ENCODE results near the gene COLEC11. TPM values are rescaled to one million over a fixed set of nuclear protein-coding genes. Genes with fewer than 3 reads are reported as not detected.

COLEC11 gene
- total RNA-seq = 0.26 and 0.38 TPM in 2 replicates

- Histone ChIP-seq H3K27me3 (ENCODE audit: control insufficient read depth, insufficient read depth, low read length) (no peaks in the 10 kb centered on the region), H3K36me3 (ENCODE audit: control insufficient read depth, insufficient read depth, low read length) (no peaks in the 10 kb centered on the region), H3K4me3 (ENCODE audit: low read depth, low read length) (no peak within 1 kb of the TSS)
- no peak for TF ChIP-seq CTCF (IDR thresholded peaks at IDR 0.05; ENCODE audit: insufficient read depth, low read length, severe bottlenecking)
- FAIRE-seq (no peak), DNase-seq (ENCODE audit: low read depth) (no peak)
Measured at GRCh38 chr2:3594493-3595281, at the start of gene COLEC11. COLEC11 (plus strand) TSS chr2:3595112; CDS start chr2:3604341, 9,229 bp downstream.

DNA sequence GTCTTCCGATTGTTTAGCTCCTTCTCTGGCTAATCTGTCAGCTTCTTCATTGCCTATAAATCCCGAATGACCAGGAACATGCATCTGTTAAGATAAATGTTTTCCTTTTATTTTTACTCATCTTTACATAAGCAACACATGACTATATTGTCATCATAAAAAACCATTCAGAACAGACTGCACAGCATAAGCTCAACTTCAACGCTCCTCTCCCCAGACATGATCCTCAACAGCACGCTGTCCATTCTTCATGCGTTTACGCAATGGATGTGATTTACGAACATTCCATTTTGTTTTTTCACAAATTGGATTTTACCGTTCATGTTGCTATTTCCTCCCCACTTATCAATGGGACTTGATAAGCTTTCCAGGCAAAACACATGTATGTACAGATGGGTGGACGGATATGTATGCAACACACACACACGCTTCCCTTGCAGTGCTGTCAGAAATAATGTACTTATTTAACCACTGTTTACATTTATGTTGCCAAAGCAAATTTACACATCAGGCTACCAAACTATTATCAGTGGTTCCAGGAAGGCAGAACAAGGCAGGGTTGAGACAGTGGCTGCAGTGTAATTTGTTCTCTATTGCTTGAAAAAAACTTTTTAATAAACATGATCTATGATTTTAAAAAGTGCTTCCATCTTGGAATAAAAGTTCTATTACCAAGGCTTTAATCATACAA is 49.0 kb upstream of the COLEC11 start:
- no peak for FAIRE-seq
- TF ChIP-seq CTCF (IDR thresholded peaks at IDR 0.05; ENCODE audit: insufficient read depth, low read length, severe bottlenecking) = no peak
- DNase-seq (ENCODE audit: low read depth) = no peak
- H3K27me3 ChIP-seq (ENCODE audit: control insufficient read depth, insufficient read depth, low read length) = no peaks in the 10 kb centered on the region
- no peak overlapping the region for H3K4me3 ChIP-seq (ENCODE audit: low read depth, low read length)
- peaks cover 25% of the 10 kb centered on the region for H3K36me3 ChIP-seq (ENCODE audit: control insufficient read depth, insufficient read depth, low read length)

DNA sequence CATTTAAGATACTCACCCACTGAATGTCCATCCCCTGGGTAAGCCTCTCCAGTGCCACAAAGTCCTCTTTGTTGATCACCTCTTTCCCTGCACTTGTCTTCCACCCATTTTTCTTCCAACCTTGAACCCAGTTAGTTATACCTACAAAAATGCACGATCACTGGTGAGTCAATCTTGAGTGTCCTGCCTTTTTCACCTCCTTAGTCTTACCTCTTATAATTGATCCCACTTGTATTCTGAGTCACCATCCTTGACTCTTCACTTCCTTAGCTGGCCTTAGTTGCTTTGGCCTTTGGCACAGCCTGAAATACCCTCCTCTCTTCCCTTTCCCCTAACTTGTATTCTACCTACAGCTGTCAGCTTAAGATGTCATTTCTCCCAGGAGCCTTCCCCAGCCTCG is 47.0 kb upstream of the COLEC11 start:
- no peak for DNase-seq (ENCODE audit: low read depth)
- FAIRE-seq = no peak
- Histone ChIP-seq H3K36me3 (ENCODE audit: control insufficient read depth, insufficient read depth, low read length) (peaks cover 31% of the 10 kb centered on the region), H3K4me3 (ENCODE audit: low read depth, low read length) (no peak overlapping the region), H3K27me3 (ENCODE audit: control insufficient read depth, insufficient read depth, low read length) (no peaks in the 10 kb centered on the region)
- no peak for TF ChIP-seq CTCF (IDR thresholded peaks at IDR 0.05; ENCODE audit: insufficient read depth, low read length, severe bottlenecking)

- DNase-seq (ENCODE audit: low read depth) (no peak), FAIRE-seq (no peak)
- Histone ChIP-seq H3K27me3 (ENCODE audit: control insufficient read depth, insufficient read depth, low read length) (no peaks in the 10 kb centered on the region), H3K4me3 (ENCODE audit: low read depth, low read length) (no peak overlapping the region), H3K36me3 (ENCODE audit: control insufficient read depth, insufficient read depth, low read length) (peaks cover 21% of the 10 kb centered on the region)
- no peak for TF ChIP-seq CTCF (IDR thresholded peaks at IDR 0.05; ENCODE audit: insufficient read depth, low read length, severe bottlenecking)
Measured at GRCh38 chr2:3553946-3554345, 41.0 kb upstream of the COLEC11 start.

- FAIRE-seq = no peak
- no peak for TF ChIP-seq CTCF (IDR thresholded peaks at IDR 0.05; ENCODE audit: insufficient read depth, low read length, severe bottlenecking)
- Histone ChIP-seq H3K4me3 (ENCODE audit: low read depth, low read length) (peak overlapping the region; percentile 91), H3K27me3 (ENCODE audit: control insufficient read depth, insufficient read depth, low read length) (no peaks in the 10 kb centered on the region), H3K36me3 (ENCODE audit: control insufficient read depth, insufficient read depth, low read length) (peaks cover 9% of the 10 kb centered on the region)
- DNase-seq (ENCODE audit: low read depth) = no peak
Measured at GRCh38 chr2:3557639-3558204, 37.2 kb upstream of the COLEC11 start.
